K562 (cell line): ENCODE results near the gene KCNV2. TPM values are rescaled to one million over a fixed set of nuclear protein-coding genes. Genes with fewer than 3 reads are reported as not detected.

Source experiments
- ATAC-seq: fragments of 200-7000 bp; cut with Tn5 transposase; 3 replicates; pipeline ENCODE4 v1.9.1; 2020; ENCODE audit warnings: moderate library complexity
- BruUV-seq: library from RNA; stranded (reverse); fragments of 400-500 nt; replicated peaks from 2 replicates; lab custom pipeline; 2021; lab: Mats Ljungman, UMichigan
- CTCF ChIA-PET: fragments of 300-600 bp; formaldehyde crosslinking; extraction: SDS; loops from one replicate; lab custom pipeline; 2021; ENCODE audit warnings: low intra/inter-chr PET ratio; lab: Yijun Ruan, JAX
- POLR2A ChIA-PET: fragments of 300-600, 350-650 bp; sonication (Branson Sonifier 250); formaldehyde crosslinking; extraction: SDS; loops from one replicate; lab custom pipeline; 2021; ENCODE audit warnings: antibody characterized with exemption, inconsistent platforms; lab: Yijun Ruan, JAX
- DNase-seq, 4 experiments: peaks; one replicate each; pipeline versions ENCODE4 v3.0.0 to v3.0.0-alpha.2; 2011 to 2018; ENCODE audit warnings: low spot score in 3 of 4, mixed read lengths in 3 of 4; ENCODE audit errors: extremely low read depth in 1 of 4
- FAIRE-seq: peaks from 2 replicates; lab custom pipeline; 2011; peaks lifted over from hg19 to GRCh38; lab: Jason Lieb, UNC
- H2AFZ ChIP-seq: 2 replicates; pipeline ENCODE4 v1.6.0; 2011; ENCODE audit warnings: low read depth, low read length, control low read depth, inconsistent platforms
- H3K27ac ChIP-seq: fragments of 200-600 bp; 3 replicates; pipeline ENCODE4 v1.8.0; 2011; ENCODE audit warnings: low read depth, mild to moderate bottlenecking, control low read depth, inconsistent platforms, low read length, moderate library complexity, mixed read lengths; ENCODE audit errors: extremely low read depth
- H3K27me3 ChIP-seq, 2 experiments: fragments of 300-600 bp in 1 of 2; 2 replicates in 1 of 2; 3 replicates in 1 of 2; pipeline versions ENCODE4 v1.6.0 to v1.8.0; 2011; ENCODE audit warnings: inconsistent platforms in 2 of 2, low read length in 2 of 2, mild to moderate bottlenecking in 1 of 2, mixed read lengths in 1 of 2, moderate library complexity in 1 of 2; ENCODE audit not compliant: control insufficient read depth in 2 of 2, insufficient read depth in 2 of 2
- H3K36me3 ChIP-seq: fragments of 300-600 bp; 3 replicates; pipeline ENCODE4 v1.8.0; 2011; ENCODE audit warnings: mild to moderate bottlenecking, low read length, inconsistent platforms; ENCODE audit not compliant: control insufficient read depth, insufficient read depth
- H3K4me1 ChIP-seq, 2 experiments: fragments of 200-600 bp in 1 of 2; replicated peaks in 1 of 2; 2 replicates in 1 of 2; 3 replicates in 1 of 2; pipeline versions ENCODE4 v1.5.1 to v1.8.0; 2011; ENCODE audit warnings: inconsistent platforms in 2 of 2, low read length in 2 of 2, mild to moderate bottlenecking in 1 of 2, mixed read lengths in 1 of 2, moderate library complexity in 1 of 2; ENCODE audit not compliant: control insufficient read depth in 2 of 2, insufficient read depth in 2 of 2
- H3K4me2 ChIP-seq: 2 replicates; pipeline ENCODE4 v1.6.1; 2011; ENCODE audit warnings: low read length, control low read depth, inconsistent platforms, mixed read lengths; ENCODE audit not compliant: insufficient read depth
- H3K4me3 ChIP-seq: fragments of 200-600 bp; sonication (generic), shearing (Covaris generic); 2 replicates; pipeline ENCODE4 v1.5.1; 2016; ENCODE audit warnings: control low read depth, inconsistent platforms
- H3K79me2 ChIP-seq: fragments of 200-600 bp; 3 replicates; pipeline ENCODE4 v1.8.0; 2011; ENCODE audit warnings: low read length, inconsistent platforms; ENCODE audit not compliant: control insufficient read depth, insufficient read depth
- H3K9ac ChIP-seq, 2 experiments: 2 replicates each; pipeline versions ENCODE4 v1.6.0 to v1.6.1; 2011; ENCODE audit warnings: low read depth in 2 of 2, low read length in 2 of 2, control low read depth in 1 of 2, inconsistent platforms in 1 of 2, mild to moderate bottlenecking in 1 of 2, mixed read lengths in 1 of 2; ENCODE audit not compliant: insufficient read depth in 1 of 2
- H3K9me1 ChIP-seq: one replicate; pipeline ENCODE4 v1.6.0; 2011; ENCODE audit warnings: inconsistent platforms, mild to moderate bottlenecking, low read length, moderate library complexity; ENCODE audit not compliant: control insufficient read depth, insufficient read depth
- H3K9me3 ChIP-seq: replicated peaks from 2 replicates; pipeline ENCODE4 v1.5.1; 2011; ENCODE audit warnings: low read depth, low read length, inconsistent platforms; ENCODE audit not compliant: control insufficient read depth, insufficient read depth
- H4K20me1 ChIP-seq: replicated peaks from 2 replicates; pipeline ENCODE4 v1.6.1; 2011; ENCODE audit warnings: low read length, inconsistent platforms, mixed read lengths; ENCODE audit not compliant: control insufficient read depth, insufficient read depth
- ZNF830 ChIP-seq: fragments of 250-450 bp; sonication (Bioruptor Pico); IDR thresholded peaks from 2 replicates; pipeline ENCODE4 v1.5.0; 2021; ENCODE audit warnings: mild to moderate bottlenecking
- WGBS: fragments of 100-300 bp; shearing (Covaris generic); methylation state at CpG from one replicate; pipeline ENCODE4 v1.1.6; 2016; ENCODE audit warnings: low coverage, mixed read lengths; ENCODE audit not compliant: insufficient coverage; ENCODE audit errors: missing lambda C conversion rate; 5-methylcytosine and 5-hydroxymethylcytosine counted together
- in situ Hi-C: fragments of 300-500 bp; cut with MboI; formaldehyde crosslinking; loops from 4 replicates; pipeline ENCODE4 v1.15.0; 2018; ENCODE audit warnings: inconsistent platforms, mixed read lengths
- intact Hi-C: fragments of 100-400 bp; cut with micrococcal nuclease; formaldehyde crosslinking; loops from 2 replicates; pipeline ENCODE4 v1.14.2; 2022
- polyA plus RNA-seq, 8 experiments: library from polyadenylated mRNA; depleted of rRNA in 4 of 8; stranded (reverse) in 5 of 8; unstranded in 3 of 8; fragments of >200 nt; fragmentation: Nextera tagmentation in 2 of 8; fragmentation: Illumina TruSeq in 1 of 8; extraction: Ambion mirVana in 2 of 8; extraction: Trizol in 1 of 8; gene quantifications; 2 replicates each; pipeline versions ENCODE4 v1.2.1 to v1.2.3, GENCODE V29; 2011 to 2014; ENCODE audit warnings: inconsistent platforms in 1 of 8, missing spikeins in 1 of 8
- total RNA-seq, 7 experiments: library from RNA; depleted of rRNA in 6 of 7; stranded (reverse); fragments of >200 nt in 6 of 7; fragmentation: Illumina TruSeq in 2 of 7; extraction: Trizol in 2 of 7; gene quantifications; 2 replicates each; pipeline versions ENCODE4 v1.2.1 to v1.2.3, GENCODE V29; 2011 to 2021; ENCODE audit warnings: low replicate concordance in 1 of 7
- TF ChIP-seq, protein P1 (sequence below): fragments of 450-650 bp; formaldehyde crosslinking; IDR thresholded peaks from 2 replicates; pipeline ENCODE4 v1.4.0; 2022; ENCODE audit warnings: missing genetic modification characterization
- TF ChIP-seq, protein P2 (sequence below): sonication (generic); formaldehyde crosslinking; IDR thresholded peaks from 2 replicates; pipeline ENCODE4 v1.5.0; 2020; ENCODE audit warnings: missing genetic modification reagents
- TF ChIP-seq, protein P3 (sequence below): sonication (generic); formaldehyde crosslinking; IDR thresholded peaks from 2 replicates; pipeline ENCODE4 v1.9.0; 2022; ENCODE audit warnings: mild to moderate bottlenecking, missing genetic modification reagents

The KCNV2 gene
- total and polyA plus RNA-seq, 9 of the 15 experiments (the other 6 are each of a cell fraction or from before 2014, with no cell fraction given) = 0.03 TPM; not detected in 8

DNA sequence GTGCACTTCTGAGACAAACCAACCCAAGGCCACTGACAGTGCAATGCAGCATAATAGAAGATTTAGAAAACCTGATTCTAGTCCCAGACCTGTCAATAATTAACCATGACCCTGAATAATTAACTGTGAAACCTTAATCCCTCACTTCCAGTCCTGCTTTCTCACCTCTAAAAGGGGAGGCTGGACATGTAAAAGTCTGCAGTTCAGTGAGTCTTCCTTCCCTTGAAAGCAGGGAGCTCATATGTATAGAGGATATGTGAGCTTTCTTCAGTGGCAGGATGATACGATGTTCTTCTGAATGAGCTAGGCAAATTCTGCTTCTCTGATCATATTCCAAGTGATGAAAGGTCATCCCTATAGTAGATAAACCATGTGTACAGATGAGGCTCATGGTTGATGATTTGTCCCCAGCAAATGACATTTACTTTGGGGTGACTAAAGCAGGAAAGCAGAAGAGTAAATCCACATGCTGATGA, 2.9 kb downstream of the KCNV2 start:
- H3K9me1 ChIP-seq = no peaks in the 10 kb centered on the region
- no peaks in the 10 kb centered on the region for H3K79me2 ChIP-seq
- no peaks in the 10 kb centered on the region for H4K20me1 ChIP-seq
- in situ Hi-C loops = no loop called here
- POLR2A ChIA-PET = no interaction called here
- ATAC-seq = no peak
- no peak overlapping the region for H3K4me3 ChIP-seq
- TF ChIP-seq, protein P1, sequence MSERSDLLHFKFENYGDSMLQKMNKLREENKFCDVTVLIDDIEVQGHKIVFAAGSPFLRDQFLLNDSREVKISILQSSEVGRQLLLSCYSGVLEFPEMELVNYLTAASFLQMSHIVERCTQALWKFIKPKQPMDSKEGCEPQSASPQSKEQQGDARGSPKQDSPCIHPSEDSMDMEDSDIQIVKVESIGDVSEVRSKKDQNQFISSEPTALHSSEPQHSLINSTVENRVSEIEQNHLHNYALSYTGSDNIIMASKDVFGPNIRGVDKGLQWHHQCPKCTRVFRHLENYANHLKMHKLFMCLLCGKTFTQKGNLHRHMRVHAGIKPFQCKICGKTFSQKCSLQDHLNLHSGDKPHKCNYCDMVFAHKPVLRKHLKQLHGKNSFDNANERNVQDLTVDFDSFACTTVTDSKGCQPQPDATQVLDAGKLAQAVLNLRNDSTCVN (CRISPR knock-in tag) = no peak
- H3K9me3 ChIP-seq = no peaks in the 10 kb centered on the region
- no peaks in the 10 kb centered on the region for H3K36me3 ChIP-seq
- DNase-seq = no peak
- no peaks in the 10 kb centered on the region for H3K27me3 ChIP-seq
- H3K4me1 ChIP-seq = no peaks in the 10 kb centered on the region
- intact Hi-C loops = no loop called here
- WGBS = 73% methylated on average over 1 of the region's 1 CpG
- no TSS peak for BruUV-seq
- CTCF ChIA-PET = no interaction called here
- no peak overlapping the region for H2AFZ ChIP-seq
- H3K27ac ChIP-seq = no peak overlapping the region
- H3K9ac ChIP-seq = no peak overlapping the region
- H3K4me2 ChIP-seq = no peak overlapping the region
- no peak for FAIRE-seq

DNA sequence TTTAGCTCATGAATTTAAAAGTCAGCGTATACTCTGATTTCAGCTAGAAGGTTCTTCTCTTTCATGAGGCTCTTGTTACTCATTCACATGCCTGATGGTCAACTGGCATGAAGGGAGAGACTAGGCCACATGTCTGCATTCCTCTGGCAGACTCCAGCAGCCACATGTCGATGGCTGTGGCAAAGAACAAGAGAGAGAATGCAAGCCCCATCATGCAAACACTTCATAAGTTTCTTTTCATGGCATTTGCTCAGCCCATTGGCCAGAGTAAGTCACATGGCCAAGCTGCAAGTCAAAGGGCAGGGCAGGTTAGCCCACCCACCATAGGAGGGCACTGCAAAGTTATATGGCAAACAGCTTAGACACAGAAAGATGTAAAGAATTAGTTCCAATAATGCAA, 5.4 kb downstream of the KCNV2 start:
- TF ChIP-seq, protein P2, sequence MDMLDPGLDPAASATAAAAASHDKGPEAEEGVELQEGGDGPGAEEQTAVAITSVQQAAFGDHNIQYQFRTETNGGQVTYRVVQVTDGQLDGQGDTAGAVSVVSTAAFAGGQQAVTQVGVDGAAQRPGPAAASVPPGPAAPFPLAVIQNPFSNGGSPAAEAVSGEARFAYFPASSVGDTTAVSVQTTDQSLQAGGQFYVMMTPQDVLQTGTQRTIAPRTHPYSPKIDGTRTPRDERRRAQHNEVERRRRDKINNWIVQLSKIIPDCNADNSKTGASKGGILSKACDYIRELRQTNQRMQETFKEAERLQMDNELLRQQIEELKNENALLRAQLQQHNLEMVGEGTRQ = peak; percentile 57
- TF ChIP-seq, protein P3, sequence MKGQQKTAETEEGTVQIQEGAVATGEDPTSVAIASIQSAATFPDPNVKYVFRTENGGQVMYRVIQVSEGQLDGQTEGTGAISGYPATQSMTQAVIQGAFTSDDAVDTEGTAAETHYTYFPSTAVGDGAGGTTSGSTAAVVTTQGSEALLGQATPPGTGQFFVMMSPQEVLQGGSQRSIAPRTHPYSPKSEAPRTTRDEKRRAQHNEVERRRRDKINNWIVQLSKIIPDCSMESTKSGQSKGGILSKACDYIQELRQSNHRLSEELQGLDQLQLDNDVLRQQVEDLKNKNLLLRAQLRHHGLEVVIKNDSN = 0 out of 2 replicates have a peak, but pooled peaks have one; percentile 9
- TF ChIP-seq ZNF830 = no peak
- in situ Hi-C loops (no loop called here), intact Hi-C loops (no loop called here)
- Histone ChIP-seq H3K4me3 (no peak overlapping the region), H3K79me2 (no peaks in the 10 kb centered on the region), H3K4me1 (peaks cover 0 to 2% of the 10 kb centered on the region in 2 experiments; a peak in 2 of 5 replicates), H3K9ac (no peak overlapping the region), H3K9me3 (no peaks in the 10 kb centered on the region), H3K27ac (no peak overlapping the region), H3K9me1 (no peaks in the 10 kb centered on the region), H3K27me3 (no peaks in the 10 kb centered on the region), H3K36me3 (no peaks in the 10 kb centered on the region), H3K4me2 (no peak overlapping the region), H2AFZ (no peak overlapping the region), H4K20me1 (no peaks in the 10 kb centered on the region)
- no peak for FAIRE-seq
- WGBS = 50% methylated on average over 2 of the region's 2 CpGs
- peak in 2 of 4 experiments; percentile 14 to 19 for DNase-seq
- ChIA-PET POLR2A (no interaction called here), CTCF (no interaction called here)
- ATAC-seq = 0 out of 3 replicates have a peak, but pooled peaks have one; percentile 29
- no TSS peak for BruUV-seq
